Measurements from ENCODE around the gene AATK.

Gene AATK

GRCh38 chr17:81113158-81113724 lies 52.8 kb downstream of the AATK start:
- DNase-seq (ENCODE audit: low read depth), result no peak

- no peak for DNase-seq (ENCODE audit: low read depth)
Observed at GRCh38 chr17:81112450-81112849, 53.6 kb downstream of the AATK start.

- DNase-seq (ENCODE audit: low read depth), result no peak
Observed at GRCh38 chr17:81111066-81111465, 55.0 kb downstream of the AATK start.

- no peak for DNase-seq (ENCODE audit: low read depth)
Observed at GRCh38 chr17:81110488-81111040, 55.5 kb downstream of the AATK start.

- no peak for DNase-seq (ENCODE audit: low read depth)
Observed at GRCh38 chr17:81109957-81110356, 56.1 kb downstream of the AATK start.

- no peak for DNase-seq (ENCODE audit: low read depth)
Observed at GRCh38 chr17:81108220-81108619, 57.8 kb downstream of the AATK start.

GRCh38 chr17:81106716-81107115 lies 59.3 kb downstream of the AATK start:
- no peak for DNase-seq (ENCODE audit: low read depth)

- DNase-seq (ENCODE audit: low read depth), result no peak
Observed at GRCh38 chr17:81103379-81103778, 62.6 kb downstream of the AATK start.

- DNase-seq (ENCODE audit: low read depth), result no peak
Observed at GRCh38 chr17:81102869-81103268, 63.2 kb downstream of the AATK start.

GRCh38 chr17:81102352-81102751 lies 63.7 kb downstream of the AATK start:
- no peak for DNase-seq (ENCODE audit: low read depth)

- DNase-seq (ENCODE audit: low read depth), result peak; percentile 60
Observed at GRCh38 chr17:81101614-81102306, 64.3 kb downstream of the AATK start.

- no peak for DNase-seq (ENCODE audit: low read depth)
Observed at GRCh38 chr17:81100668-81101067, 65.4 kb downstream of the AATK start.

- no peak for DNase-seq (ENCODE audit: low read depth)
Observed at GRCh38 chr17:81099888-81100287, 66.1 kb downstream of the AATK start.

GRCh38 chr17:81097943-81098308 lies 68.1 kb downstream of the AATK start:
- DNase-seq (ENCODE audit: low read depth), result no peak

- DNase-seq (ENCODE audit: low read depth), result peak; percentile 72
Observed at GRCh38 chr17:81097134-81097942, 68.7 kb downstream of the AATK start.

- DNase-seq (ENCODE audit: low read depth), result no peak
Observed at GRCh38 chr17:81096741-81097133, 69.3 kb downstream of the AATK start.

GRCh38 chr17:81095383-81095762 lies 70.6 kb downstream of the AATK start:
- no peak for DNase-seq (ENCODE audit: low read depth)

- DNase-seq (ENCODE audit: low read depth), result peak; percentile 98
Observed at GRCh38 chr17:81094509-81095382, 71.3 kb downstream of the AATK start.

- DNase-seq (ENCODE audit: low read depth), result no peak
Observed at GRCh38 chr17:81093619-81094508, 72.2 kb downstream of the AATK start.

- no peak for DNase-seq (ENCODE audit: low read depth)
Observed at GRCh38 chr17:81092518-81093095, 73.4 kb downstream of the AATK start.
